Nephron progenitor cell (in vitro differentiated cells): Measurements from ENCODE around the gene HEBP1.

Source experiments
- DNase-seq: peaks from one replicate; pipeline ENCODE4 v3.0.0; 2021
- H3K27ac Mint-ChIP-seq: 2 replicates; pipeline ENCODE4 v1.8.0; 2021; ENCODE audit warnings: mild to moderate bottlenecking, moderate library complexity, mixed read lengths
- H3K27me3 Mint-ChIP-seq: 2 replicates; pipeline ENCODE4 v1.8.0; 2021; ENCODE audit warnings: mild to moderate bottlenecking, low read depth, mixed read lengths; ENCODE audit not compliant: poor library complexity
- H3K36me3 Mint-ChIP-seq: 2 replicates; pipeline ENCODE4 v1.8.0; 2021; ENCODE audit warnings: low read depth, mixed read lengths
- H3K4me1 Mint-ChIP-seq: 2 replicates; pipeline ENCODE4 v1.8.0; 2021; ENCODE audit warnings: mixed read lengths
- H3K4me3 Mint-ChIP-seq: 2 replicates; pipeline ENCODE4 v1.8.0; 2021; ENCODE audit warnings: mild to moderate bottlenecking, moderate library complexity, mixed read lengths
- H3K9me3 Mint-ChIP-seq: 2 replicates; pipeline ENCODE4 v1.8.0; 2021; ENCODE audit warnings: mild to moderate bottlenecking, moderate library complexity, mixed read lengths
- CTCF ChIP-seq: fragments of 200-600 bp; sonication (generic); IDR thresholded peaks from 2 replicates; pipeline ENCODE4 v1.5.0; 2021; ENCODE audit warnings: antibody characterized with exemption

HEBP1 gene

GRCh38 chr12:13011098-13011497 lies 11.0 kb upstream of the HEBP1 start:
- no peak for TF ChIP-seq CTCF
- Mint-ChIP-seq H3K9me3 (no peaks in the 10 kb centered on the region), H3K4me1 (no peaks in the 10 kb centered on the region), H3K27ac (no peak overlapping the region), H3K36me3 (no peaks in the 10 kb centered on the region), H3K4me3 (no peak overlapping the region), H3K27me3 (peaks cover 10% of the 10 kb centered on the region)
- DNase-seq = no peak

GRCh38 chr12:13008741-13009380 lies 8.8 kb upstream of the HEBP1 start:
- H3K36me3 Mint-ChIP-seq = no peaks in the 10 kb centered on the region
- no peak overlapping the region for H3K27ac Mint-ChIP-seq
- H3K4me1 Mint-ChIP-seq = no peaks in the 10 kb centered on the region
- no peak overlapping the region for H3K4me3 Mint-ChIP-seq
- TF ChIP-seq CTCF = no peak
- no peaks in the 10 kb centered on the region for H3K9me3 Mint-ChIP-seq
- no peak for DNase-seq
- peaks cover 15% of the 10 kb centered on the region for H3K27me3 Mint-ChIP-seq

GRCh38 chr12:13007496-13008233 lies 7.6 kb upstream of the HEBP1 start:
- no peaks in the 10 kb centered on the region for H3K36me3 Mint-ChIP-seq
- no peak overlapping the region for H3K4me3 Mint-ChIP-seq
- H3K9me3 Mint-ChIP-seq = no peaks in the 10 kb centered on the region
- peaks cover 26% of the 10 kb centered on the region for H3K27me3 Mint-ChIP-seq
- no peak overlapping the region for H3K27ac Mint-ChIP-seq
- no peak for TF ChIP-seq CTCF
- H3K4me1 Mint-ChIP-seq = peaks cover under 1% of the 10 kb centered on the region
- DNase-seq = no peak

GRCh38 chr12:13005649-13006048 lies 5.6 kb upstream of the HEBP1 start:
- H3K4me1 Mint-ChIP-seq = peaks cover 16% of the 10 kb centered on the region
- no peak overlapping the region for H3K27ac Mint-ChIP-seq
- no peaks in the 10 kb centered on the region for H3K9me3 Mint-ChIP-seq
- no peak overlapping the region for H3K4me3 Mint-ChIP-seq
- no peaks in the 10 kb centered on the region for H3K36me3 Mint-ChIP-seq
- no peak for DNase-seq
- no peak for TF ChIP-seq CTCF
- H3K27me3 Mint-ChIP-seq = peaks cover 38% of the 10 kb centered on the region

- TF ChIP-seq CTCF = no peak
- Mint-ChIP-seq H3K27me3 (peaks cover 39% of the 10 kb centered on the region), H3K4me3 (no peak overlapping the region), H3K27ac (no peak overlapping the region), H3K36me3 (no peaks in the 10 kb centered on the region), H3K4me1 (peaks cover 17% of the 10 kb centered on the region), H3K9me3 (no peaks in the 10 kb centered on the region)
- DNase-seq = no peak
Observed at GRCh38 chr12:13004986-13005385, 4.9 kb upstream of the HEBP1 start.

GRCh38 chr12:13004361-13004760 lies 4.3 kb upstream of the HEBP1 start:
- no peak for TF ChIP-seq CTCF
- H3K4me3 Mint-ChIP-seq = no peak overlapping the region
- no peaks in the 10 kb centered on the region for H3K9me3 Mint-ChIP-seq
- H3K27ac Mint-ChIP-seq = no peak overlapping the region
- no peaks in the 10 kb centered on the region for H3K36me3 Mint-ChIP-seq
- H3K27me3 Mint-ChIP-seq = peaks cover 45% of the 10 kb centered on the region
- DNase-seq = no peak
- peaks cover 22% of the 10 kb centered on the region for H3K4me1 Mint-ChIP-seq
